HG03460 (cell line): ENCODE data around the gene DMRTC2.

Experiments
- ATAC-seq: cut with Tn5 transposase; IDR thresholded peaks from one replicate; pipeline ENCODE4 v1.9.1; 2021; ENCODE audit not compliant: unreplicated experiment

Gene DMRTC2

GRCh38 chr19:41887711-41888382 lies 43.0 kb downstream of the DMRTC2 start:
- ATAC-seq: no peak

GRCh38 chr19:41888926-41889325 lies 44.1 kb downstream of the DMRTC2 start:
- ATAC-seq: no peak

GRCh38 chr19:41889896-41890295 lies 45.1 kb downstream of the DMRTC2 start:
- no peak for ATAC-seq

- ATAC-seq: no peak
These were observed 46.1 kb downstream of the DMRTC2 start for GRCh38 chr19:41890936-41891335.

- ATAC-seq: no peak
These were observed 47.5 kb downstream of the DMRTC2 start for GRCh38 chr19:41892173-41892902.

- ATAC-seq: no peak
These were observed 49.1 kb downstream of the DMRTC2 start for GRCh38 chr19:41893899-41894298.

- ATAC-seq: no peak
These were observed 49.5 kb downstream of the DMRTC2 start for GRCh38 chr19:41894350-41894749.

GRCh38 chr19:41895745-41896580 lies 51.1 kb downstream of the DMRTC2 start:
- no peak for ATAC-seq

GRCh38 chr19:41896581-41896942 lies 51.7 kb downstream of the DMRTC2 start:
- ATAC-seq: no peak

GRCh38 chr19:41897181-41897580 lies 52.3 kb downstream of the DMRTC2 start:
- no peak for ATAC-seq

GRCh38 chr19:41897820-41898219 lies 53.0 kb downstream of the DMRTC2 start:
- ATAC-seq: no peak

GRCh38 chr19:41898235-41898634 lies 53.4 kb downstream of the DMRTC2 start:
- no peak for ATAC-seq
